Suprapubic skin (tissue), 4 donors: ENCODE results near the gene VTI1A.

Source experiments
- POLR2A ChIP-seq, 2 donors: fragments of 450-650 bp; IDR thresholded peaks; one replicate each; pipeline ENCODE4 v1.6.1; 2017; ENCODE audit warnings: antibody characterized with exemption in 2 of 2, mild to moderate bottlenecking in 2 of 2, moderate library complexity in 2 of 2
- POLR2AphosphoS5 ChIP-seq, 3 donors: sonication (generic); formaldehyde crosslinking; IDR thresholded peaks; one replicate each; pipeline ENCODE4 v1.6.1; 2017; ENCODE audit warnings: antibody characterized with exemption in 3 of 3
- TF ChIP-seq, protein P1 (sequence below), 2 donors: fragments of 200-600 bp in 1 of 2; fragments of 450-650 bp in 1 of 2; sonication (generic) in 1 of 2; IDR thresholded peaks; one replicate each; pipeline ENCODE4 v1.5.1; 2016 to 2019; ENCODE audit warnings: antibody characterized with exemption in 2 of 2, mild to moderate bottlenecking in 1 of 2, moderate library complexity in 1 of 2

DNA sequence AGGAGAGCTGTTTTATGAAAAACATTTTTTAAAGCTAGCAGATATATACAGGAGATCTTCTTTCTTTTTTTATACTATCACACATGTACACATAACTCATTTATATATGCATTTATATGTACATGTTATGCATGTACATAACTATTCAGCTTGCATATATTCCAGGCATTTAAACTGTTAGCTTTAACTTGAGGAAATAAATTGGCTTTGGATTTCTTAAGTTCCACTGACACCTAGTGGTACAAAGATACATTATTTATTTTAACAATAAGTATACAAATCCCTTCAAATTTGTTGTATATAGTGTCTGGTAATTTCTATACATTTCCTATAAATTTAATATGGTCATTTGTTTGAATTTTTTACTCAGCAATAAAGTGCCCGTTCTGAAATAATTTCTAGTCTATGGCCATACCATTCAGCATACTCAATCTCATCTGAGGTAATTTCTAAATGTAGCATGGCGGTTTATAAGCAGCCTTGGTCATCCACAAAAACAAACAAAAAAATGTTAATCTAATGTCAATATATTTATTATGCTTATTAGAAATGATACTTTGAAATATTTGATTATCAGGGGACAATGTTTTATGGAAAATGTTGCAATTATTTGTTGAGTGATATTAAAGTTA lies 11.9 kb upstream of the VTI1A start:
- TF ChIP-seq, protein P1, sequence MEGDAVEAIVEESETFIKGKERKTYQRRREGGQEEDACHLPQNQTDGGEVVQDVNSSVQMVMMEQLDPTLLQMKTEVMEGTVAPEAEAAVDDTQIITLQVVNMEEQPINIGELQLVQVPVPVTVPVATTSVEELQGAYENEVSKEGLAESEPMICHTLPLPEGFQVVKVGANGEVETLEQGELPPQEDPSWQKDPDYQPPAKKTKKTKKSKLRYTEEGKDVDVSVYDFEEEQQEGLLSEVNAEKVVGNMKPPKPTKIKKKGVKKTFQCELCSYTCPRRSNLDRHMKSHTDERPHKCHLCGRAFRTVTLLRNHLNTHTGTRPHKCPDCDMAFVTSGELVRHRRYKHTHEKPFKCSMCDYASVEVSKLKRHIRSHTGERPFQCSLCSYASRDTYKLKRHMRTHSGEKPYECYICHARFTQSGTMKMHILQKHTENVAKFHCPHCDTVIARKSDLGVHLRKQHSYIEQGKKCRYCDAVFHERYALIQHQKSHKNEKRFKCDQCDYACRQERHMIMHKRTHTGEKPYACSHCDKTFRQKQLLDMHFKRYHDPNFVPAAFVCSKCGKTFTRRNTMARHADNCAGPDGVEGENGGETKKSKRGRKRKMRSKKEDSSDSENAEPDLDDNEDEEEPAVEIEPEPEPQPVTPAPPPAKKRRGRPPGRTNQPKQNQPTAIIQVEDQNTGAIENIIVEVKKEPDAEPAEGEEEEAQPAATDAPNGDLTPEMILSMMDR (IDR thresholded peaks at IDR 0.05), result peak; percentile 2 to 31
- TF ChIP-seq POLR2A (IDR thresholded peaks at IDR 0.05), result no peak
- TF ChIP-seq POLR2AphosphoS5 (IDR thresholded peaks at IDR 0.05), result no peak
